GM19463 (cell line): ENCODE measurements around the gene ELAC2.

Experiments used
- ATAC-seq: cut with Tn5 transposase; IDR thresholded peaks from one replicate; pipeline ENCODE4 v1.9.1; 2021; ENCODE audit warnings: mild to moderate bottlenecking, moderate library complexity; ENCODE audit not compliant: unreplicated experiment

Gene ELAC2, protein sequence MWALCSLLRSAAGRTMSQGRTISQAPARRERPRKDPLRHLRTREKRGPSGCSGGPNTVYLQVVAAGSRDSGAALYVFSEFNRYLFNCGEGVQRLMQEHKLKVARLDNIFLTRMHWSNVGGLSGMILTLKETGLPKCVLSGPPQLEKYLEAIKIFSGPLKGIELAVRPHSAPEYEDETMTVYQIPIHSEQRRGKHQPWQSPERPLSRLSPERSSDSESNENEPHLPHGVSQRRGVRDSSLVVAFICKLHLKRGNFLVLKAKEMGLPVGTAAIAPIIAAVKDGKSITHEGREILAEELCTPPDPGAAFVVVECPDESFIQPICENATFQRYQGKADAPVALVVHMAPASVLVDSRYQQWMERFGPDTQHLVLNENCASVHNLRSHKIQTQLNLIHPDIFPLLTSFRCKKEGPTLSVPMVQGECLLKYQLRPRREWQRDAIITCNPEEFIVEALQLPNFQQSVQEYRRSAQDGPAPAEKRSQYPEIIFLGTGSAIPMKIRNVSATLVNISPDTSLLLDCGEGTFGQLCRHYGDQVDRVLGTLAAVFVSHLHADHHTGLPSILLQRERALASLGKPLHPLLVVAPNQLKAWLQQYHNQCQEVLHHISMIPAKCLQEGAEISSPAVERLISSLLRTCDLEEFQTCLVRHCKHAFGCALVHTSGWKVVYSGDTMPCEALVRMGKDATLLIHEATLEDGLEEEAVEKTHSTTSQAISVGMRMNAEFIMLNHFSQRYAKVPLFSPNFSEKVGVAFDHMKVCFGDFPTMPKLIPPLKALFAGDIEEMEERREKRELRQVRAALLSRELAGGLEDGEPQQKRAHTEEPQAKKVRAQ

DNA sequence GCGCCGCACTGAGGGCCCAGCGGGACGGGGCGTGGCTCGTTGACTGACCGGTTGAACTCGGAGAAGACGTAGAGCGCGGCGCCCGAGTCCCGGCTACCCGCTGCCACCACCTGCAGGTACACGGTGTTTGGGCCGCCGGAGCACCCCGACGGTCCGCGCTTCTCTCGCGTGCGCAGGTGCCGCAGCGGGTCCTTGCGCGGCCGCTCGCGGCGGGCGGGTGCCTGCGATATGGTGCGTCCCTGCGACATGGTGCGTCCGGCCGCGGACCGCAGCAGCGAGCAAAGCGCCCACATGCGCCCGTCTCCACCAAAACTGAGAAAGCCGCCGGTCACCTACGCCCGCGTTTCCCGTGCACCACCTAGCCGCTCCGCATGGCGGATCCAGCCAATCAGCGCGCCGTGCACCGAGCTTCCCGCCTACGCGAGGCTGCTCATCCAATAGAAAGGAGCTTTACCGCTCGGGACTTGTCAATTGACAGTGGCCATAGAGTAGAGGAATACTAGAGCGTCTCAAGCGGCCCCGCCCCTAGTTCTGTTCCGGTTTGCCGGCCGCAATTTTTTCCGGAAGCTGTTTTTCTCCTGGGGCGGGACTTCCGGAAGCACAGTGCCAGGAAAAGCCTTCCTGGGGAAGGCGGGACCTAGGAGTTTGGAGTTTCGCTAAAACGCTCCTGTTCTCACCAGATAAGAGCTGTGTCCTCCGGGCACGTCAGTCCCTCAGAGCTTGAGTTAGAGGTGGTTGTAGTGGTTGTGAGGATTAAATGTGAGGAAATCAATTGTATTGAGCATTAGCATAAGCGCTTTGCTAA lies at the start of gene ELAC2:
Gene ELAC2 (minus strand): TSS at position 373 of the 805 bp plus-strand sequence. CDS start 80 bp downstream, at position 293.
- ATAC-seq, result peak; percentile 98

DNA sequence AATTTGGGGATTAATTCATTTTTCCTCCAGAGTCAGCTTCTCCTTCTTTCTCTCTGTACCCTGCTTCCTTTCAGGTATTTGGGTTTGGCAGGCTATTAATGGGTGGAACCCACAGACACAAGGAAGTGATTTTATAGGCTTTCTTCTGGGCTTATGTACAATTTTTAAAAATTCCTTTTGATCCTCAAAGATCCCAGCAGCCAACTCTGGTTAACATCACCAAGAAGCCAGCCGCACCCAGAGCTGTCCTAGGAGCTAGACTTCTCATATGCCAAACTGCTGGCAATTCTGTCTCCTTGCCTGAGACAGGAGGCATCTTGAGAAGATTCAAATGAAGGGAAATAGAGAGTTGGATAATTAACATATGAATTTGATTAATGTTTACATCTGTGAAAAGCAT lies 47.2 kb upstream of the ELAC2 start:
- ATAC-seq, result no peak

GRCh38 chr17:13055131-13055530 lies 37.3 kb upstream of the ELAC2 start:
- no peak for ATAC-seq

DNA sequence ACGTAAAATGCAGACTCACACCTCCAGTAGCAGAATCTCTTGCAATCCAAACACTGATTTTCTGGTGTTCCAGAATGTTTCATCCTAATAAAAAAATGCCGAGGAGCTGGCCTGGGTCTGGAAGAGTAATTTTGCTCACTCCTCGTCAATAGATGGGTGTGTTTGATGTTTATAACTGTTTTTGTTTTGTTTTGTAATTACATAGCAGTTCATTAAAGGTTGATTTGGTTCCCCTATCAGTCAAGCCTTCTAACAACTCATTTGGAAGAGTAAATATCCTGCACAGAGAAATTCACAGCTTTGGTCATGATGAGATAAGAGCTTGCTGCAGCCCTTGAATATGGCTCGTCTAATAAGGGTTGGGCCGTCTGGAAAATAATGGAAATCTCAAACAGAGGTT lies 36.8 kb upstream of the ELAC2 start:
- ATAC-seq, result no peak

GRCh38 chr17:13051915-13052314 lies 34.1 kb upstream of the ELAC2 start:
- no peak for ATAC-seq

GRCh38 chr17:13047011-13047606 lies 29.3 kb upstream of the ELAC2 start:
- no peak for ATAC-seq

DNA sequence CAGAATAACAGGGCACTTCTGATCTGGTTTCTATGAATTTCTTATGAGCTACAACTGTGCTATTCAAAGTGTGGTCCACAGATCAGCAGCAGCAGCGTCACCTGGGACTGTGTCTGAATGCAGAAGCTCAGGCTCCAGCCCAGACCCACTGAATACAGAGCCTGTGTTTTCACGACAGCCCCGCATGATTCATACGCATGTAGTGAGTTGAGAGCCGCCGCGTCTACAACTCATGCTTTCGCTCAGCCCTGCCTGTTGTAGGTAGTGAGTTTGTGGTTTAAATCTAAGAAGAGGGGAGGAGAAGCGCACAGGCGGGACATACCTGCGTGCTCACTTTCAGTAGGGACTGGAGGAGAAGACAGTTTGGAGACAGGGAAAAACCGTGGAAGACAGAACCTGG lies 28.5 kb upstream of the ELAC2 start:
- no peak for ATAC-seq

- ATAC-seq, result no peak
These were observed 26.8 kb upstream of the ELAC2 start for GRCh38 chr17:13044572-13045065.

GRCh38 chr17:13038931-13039665 lies 21.3 kb upstream of the ELAC2 start:
- ATAC-seq, result no peak

- ATAC-seq, result no peak
These were observed 18.9 kb upstream of the ELAC2 start for GRCh38 chr17:13036751-13037150.

GRCh38 chr17:13035420-13035819 lies 17.6 kb upstream of the ELAC2 start:
- ATAC-seq, result no peak

DNA sequence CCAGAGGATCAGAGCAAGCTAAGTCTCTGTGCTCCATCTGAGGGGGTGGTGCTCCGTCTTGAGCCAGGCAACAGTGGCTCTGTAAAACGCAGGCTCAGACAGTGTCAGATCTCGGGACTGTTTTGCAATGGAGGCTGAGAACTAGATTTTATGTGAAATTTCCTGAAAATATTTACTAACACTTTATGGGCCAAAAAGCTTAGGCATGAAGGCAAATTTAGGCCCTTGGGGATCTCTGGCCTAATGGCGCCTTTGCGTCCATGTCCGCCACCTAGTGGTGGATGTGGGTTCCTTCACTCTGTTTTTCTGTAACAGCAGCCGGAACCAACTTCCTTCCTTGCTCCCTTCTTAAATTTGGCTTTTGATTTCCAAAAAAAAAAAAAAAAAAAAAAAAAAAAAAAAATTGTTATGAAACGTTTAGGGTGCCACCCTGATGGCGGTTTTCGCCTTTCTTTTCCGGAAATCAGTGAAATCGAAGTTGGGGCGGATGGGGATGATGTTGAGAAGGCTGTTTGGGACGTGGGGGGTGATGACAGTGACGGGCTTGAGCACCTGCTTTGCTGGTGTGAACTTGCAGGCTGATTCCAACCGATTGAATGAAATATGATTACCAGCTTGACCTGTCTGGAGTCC lies 14.0 kb upstream of the ELAC2 start:
- peak; percentile 81 for ATAC-seq

- ATAC-seq, result no peak
These were observed 12.9 kb upstream of the ELAC2 start for GRCh38 chr17:13030459-13031300.

DNA sequence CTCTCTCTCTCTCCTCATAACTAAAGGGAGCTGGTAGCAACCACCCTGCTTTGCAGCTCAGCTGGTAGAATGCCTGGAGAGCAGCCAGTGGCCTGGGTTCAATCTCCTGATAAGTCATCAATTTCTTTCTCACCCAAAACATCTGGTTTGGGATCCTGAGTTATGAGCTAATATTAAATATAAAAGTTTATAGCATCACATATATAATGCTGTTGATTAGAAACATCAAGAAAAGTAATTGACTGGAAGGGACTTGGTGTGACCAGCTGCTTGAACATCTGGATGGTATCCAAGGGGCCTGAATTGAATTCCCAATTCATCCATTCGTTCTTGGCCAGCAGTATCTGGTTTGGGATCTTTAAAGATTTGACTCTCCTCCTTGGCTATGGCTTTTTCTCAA lies 12.2 kb upstream of the ELAC2 start:
- ATAC-seq, result no peak

GRCh38 chr17:13029340-13029739 lies 11.5 kb upstream of the ELAC2 start:
- ATAC-seq, result no peak

- ATAC-seq, result no peak
These were observed 9.4 kb upstream of the ELAC2 start for GRCh38 chr17:13027246-13027645.

DNA sequence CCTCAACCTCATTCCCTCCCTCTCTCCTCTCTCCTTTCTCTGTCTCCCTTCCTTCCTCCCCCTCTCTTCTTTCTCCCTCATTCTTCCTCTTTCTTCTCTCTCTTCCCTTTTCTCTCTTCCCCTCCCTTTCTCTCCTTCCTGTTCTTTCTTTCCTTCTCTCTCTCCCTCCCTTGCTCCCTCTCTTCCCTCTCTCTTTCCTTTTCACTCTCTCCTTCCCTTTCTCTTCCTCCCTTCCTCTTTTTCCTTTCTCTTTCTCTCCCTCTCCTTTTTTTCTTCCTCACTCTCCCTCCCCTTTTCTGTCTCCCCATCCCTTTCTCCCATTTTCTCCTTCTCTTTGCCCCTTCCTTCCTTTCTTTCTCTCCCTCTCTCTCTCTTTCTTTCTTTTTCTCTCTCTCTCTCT lies 7.9 kb upstream of the ELAC2 start:
- no peak for ATAC-seq

- no peak for ATAC-seq
These were observed 7.4 kb upstream of the ELAC2 start for GRCh38 chr17:13025258-13025627.
